Caco-2 (cell line): ENCODE data around the gene GALNT18. TPM values are rescaled to one million over a fixed set of nuclear protein-coding genes. Genes with fewer than 3 reads are reported as not detected.

ENCODE experiments used
- BruUV-seq: library from RNA; stranded (reverse); fragments of 400-500 nt; replicated peaks from 2 replicates; lab custom pipeline; 2021; lab: Mats Ljungman, UMichigan
- CTCF ChIA-PET: fragments of 300-600 bp; sonication (Branson Sonifier 250); formaldehyde crosslinking; loops from one replicate; lab custom pipeline; 2022; ENCODE audit warnings: antibody characterized with exemption; lab: Charles Lee
- POLR2A ChIA-PET: fragments of 300-600 bp; sonication (Branson Sonifier 250); formaldehyde crosslinking; loops from one replicate; lab custom pipeline; 2022; ENCODE audit warnings: antibody characterized with exemption; lab: Charles Lee
- DNase-seq, 2 experiments: peaks; one replicate each; pipeline versions ENCODE4 v3.0.0 to v3.0.0-alpha.2; 2020 to 2022
- H3K27me3 ChIP-seq: replicated peaks from 2 replicates; pipeline ENCODE4 v1.6.0; 2011; ENCODE audit warnings: low read length; ENCODE audit not compliant: control insufficient read depth, insufficient read depth
- H3K36me3 ChIP-seq: 2 replicates; pipeline ENCODE4 v1.5.1; 2011; ENCODE audit warnings: low read length; ENCODE audit not compliant: control insufficient read depth, insufficient read depth
- H3K4me1 ChIP-seq: fragments of 250-450 bp; sonication (Bioruptor Pico); 2 replicates; pipeline ENCODE4 v1.5.1; 2020; ENCODE audit warnings: mild to moderate bottlenecking
- H3K4me3 ChIP-seq: 2 replicates; pipeline ENCODE4 v1.5.1; 2011; ENCODE audit warnings: low read depth, mild to moderate bottlenecking, control low read depth, low read length
- H3K9me3 ChIP-seq: fragments of 250-450 bp; sonication (Bioruptor Pico); 2 replicates; pipeline ENCODE4 v1.5.1; 2020; ENCODE audit warnings: mild to moderate bottlenecking, moderate library complexity
- H3K27ac Mint-ChIP-seq: one replicate; pipeline ENCODE4 v1.8.0; 2022; ENCODE audit warnings: mixed read lengths; ENCODE audit not compliant: unreplicated experiment
- H3K27me3 Mint-ChIP-seq: one replicate; pipeline ENCODE4 v1.8.0; 2022; ENCODE audit warnings: mixed read lengths; ENCODE audit not compliant: insufficient read depth, unreplicated experiment
- H3K36me3 Mint-ChIP-seq: one replicate; pipeline ENCODE4 v1.8.0; 2022; ENCODE audit warnings: mild to moderate bottlenecking, mixed read lengths; ENCODE audit not compliant: insufficient read depth, unreplicated experiment
- H3K4me1 Mint-ChIP-seq: one replicate; pipeline ENCODE4 v1.8.0; 2022; ENCODE audit warnings: low read depth, mixed read lengths; ENCODE audit not compliant: unreplicated experiment
- H3K4me3 Mint-ChIP-seq: one replicate; pipeline ENCODE4 v1.8.0; 2022; ENCODE audit warnings: mild to moderate bottlenecking, moderate library complexity, mixed read lengths; ENCODE audit not compliant: unreplicated experiment
- H3K9me3 Mint-ChIP-seq: one replicate; pipeline ENCODE4 v1.8.0; 2022; ENCODE audit warnings: mixed read lengths; ENCODE audit not compliant: unreplicated experiment
- intact Hi-C: fragments of 100-400 bp; cut with micrococcal nuclease; formaldehyde crosslinking; loops from one replicate; pipeline ENCODE4 v1.10.0; 2022; ENCODE audit not compliant: unreplicated experiment
- total RNA-seq: library from RNA; stranded (reverse); gene quantifications from 2 replicates; pipeline ENCODE4 v1.2.3, GENCODE V29; 2022
- TF ChIP-seq, protein P1 (sequence below), 2 experiments: fragments of 200-600 bp in 1 of 2; IDR thresholded peaks; 1 replicate in 1 of 2; 2 replicates in 1 of 2; pipeline versions ENCODE4 v1.5.1 to v1.8.0; 2011 to 2022; ENCODE audit warnings: antibody characterized with exemption in 1 of 2, control low read depth in 1 of 2, inconsistent platforms in 1 of 2, low read depth in 1 of 2, low read length in 1 of 2, mild to moderate bottlenecking in 1 of 2, moderate library complexity in 1 of 2; ENCODE audit not compliant: insufficient read depth in 1 of 2, severe bottlenecking in 1 of 2, unreplicated experiment in 1 of 2

The GALNT18 gene
- total RNA-seq, 1 experiment from 2014 or later = 0.43 TPM

- Histone ChIP-seq H3K36me3 (no peaks in the 10 kb centered on the region), H3K4me3 (no peak overlapping the region), H3K9me3 (no peaks in the 10 kb centered on the region), H3K4me1 (no peaks in the 10 kb centered on the region), H3K27me3 (no peaks in the 10 kb centered on the region; the same call in 1 of the 2 replicates)
- intact Hi-C loops = no loop called here
- peaks cover 18% of the 10 kb centered on the region for H3K27me3 Mint-ChIP-seq
- TF ChIP-seq, protein P1, sequence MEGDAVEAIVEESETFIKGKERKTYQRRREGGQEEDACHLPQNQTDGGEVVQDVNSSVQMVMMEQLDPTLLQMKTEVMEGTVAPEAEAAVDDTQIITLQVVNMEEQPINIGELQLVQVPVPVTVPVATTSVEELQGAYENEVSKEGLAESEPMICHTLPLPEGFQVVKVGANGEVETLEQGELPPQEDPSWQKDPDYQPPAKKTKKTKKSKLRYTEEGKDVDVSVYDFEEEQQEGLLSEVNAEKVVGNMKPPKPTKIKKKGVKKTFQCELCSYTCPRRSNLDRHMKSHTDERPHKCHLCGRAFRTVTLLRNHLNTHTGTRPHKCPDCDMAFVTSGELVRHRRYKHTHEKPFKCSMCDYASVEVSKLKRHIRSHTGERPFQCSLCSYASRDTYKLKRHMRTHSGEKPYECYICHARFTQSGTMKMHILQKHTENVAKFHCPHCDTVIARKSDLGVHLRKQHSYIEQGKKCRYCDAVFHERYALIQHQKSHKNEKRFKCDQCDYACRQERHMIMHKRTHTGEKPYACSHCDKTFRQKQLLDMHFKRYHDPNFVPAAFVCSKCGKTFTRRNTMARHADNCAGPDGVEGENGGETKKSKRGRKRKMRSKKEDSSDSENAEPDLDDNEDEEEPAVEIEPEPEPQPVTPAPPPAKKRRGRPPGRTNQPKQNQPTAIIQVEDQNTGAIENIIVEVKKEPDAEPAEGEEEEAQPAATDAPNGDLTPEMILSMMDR (IDR thresholded peaks at IDR 0.05; ENCODE audit: insufficient read depth in 1 of 2, low read depth in 1 of 2, low read length in 1 of 2, severe bottlenecking in 1 of 2, unreplicated experiment in 1 of 2) = no peak
- no peak overlapping the region for H3K4me3 Mint-ChIP-seq
- H3K9me3 Mint-ChIP-seq = no peaks in the 10 kb centered on the region
- no peaks in the 10 kb centered on the region for H3K36me3 Mint-ChIP-seq
- H3K4me1 Mint-ChIP-seq = no peaks in the 10 kb centered on the region
- CTCF ChIA-PET = no interaction called here
- POLR2A ChIA-PET = no interaction called here
- BruUV-seq = no TSS peak
- no peak overlapping the region for H3K27ac Mint-ChIP-seq
- DNase-seq = no peak
These were observed 139.1 kb downstream of the GALNT18 start for GRCh38 chr11:11482730-11483129.

DNA sequence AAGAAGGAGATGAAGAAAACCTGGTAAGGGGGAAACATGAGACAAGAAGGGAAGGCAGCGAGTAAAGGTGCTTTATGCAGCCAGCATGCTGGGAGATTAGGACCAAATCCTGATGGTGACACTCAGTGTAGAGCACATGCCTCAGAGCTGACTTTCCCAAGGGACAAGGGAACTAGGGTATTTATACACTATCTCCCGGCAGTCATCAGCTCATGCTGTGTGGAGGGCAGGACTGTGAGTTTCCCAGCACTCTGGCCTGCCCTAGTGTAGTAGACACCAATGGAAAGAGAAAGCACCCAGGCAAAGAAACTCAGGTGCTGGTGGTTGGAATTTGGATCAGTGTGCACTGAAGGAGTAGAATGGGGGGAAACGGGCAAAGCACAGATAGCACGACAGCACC, 140.4 kb downstream of the GALNT18 start:
- no TSS peak for BruUV-seq
- TF ChIP-seq, protein P1 (IDR thresholded peaks at IDR 0.05; ENCODE audit: insufficient read depth in 1 of 2, low read depth in 1 of 2, low read length in 1 of 2, severe bottlenecking in 1 of 2, unreplicated experiment in 1 of 2) = no peak
- POLR2A ChIA-PET = interaction anchor here (0.6 kb wide), 1 partner anchor 152 kb away, joined by 3 read pairs; no protein-coding TSS in a partner anchor
- no peaks in the 10 kb centered on the region; the same call in 1 of the 2 replicates for H3K27me3 ChIP-seq
- no peaks in the 10 kb centered on the region for H3K9me3 Mint-ChIP-seq
- no peak overlapping the region for H3K4me3 ChIP-seq
- DNase-seq = no peak
- no peak overlapping the region for H3K4me3 Mint-ChIP-seq
- no peaks in the 10 kb centered on the region for H3K36me3 Mint-ChIP-seq
- CTCF ChIA-PET = no interaction called here
- H3K36me3 ChIP-seq = no peaks in the 10 kb centered on the region
- no peaks in the 10 kb centered on the region for H3K4me1 Mint-ChIP-seq
- intact Hi-C loops = no loop called here
- no peak overlapping the region for H3K27ac Mint-ChIP-seq
- peaks cover 18% of the 10 kb centered on the region for H3K27me3 Mint-ChIP-seq
- no peaks in the 10 kb centered on the region for H3K9me3 ChIP-seq
- H3K4me1 ChIP-seq = no peaks in the 10 kb centered on the region

DNA sequence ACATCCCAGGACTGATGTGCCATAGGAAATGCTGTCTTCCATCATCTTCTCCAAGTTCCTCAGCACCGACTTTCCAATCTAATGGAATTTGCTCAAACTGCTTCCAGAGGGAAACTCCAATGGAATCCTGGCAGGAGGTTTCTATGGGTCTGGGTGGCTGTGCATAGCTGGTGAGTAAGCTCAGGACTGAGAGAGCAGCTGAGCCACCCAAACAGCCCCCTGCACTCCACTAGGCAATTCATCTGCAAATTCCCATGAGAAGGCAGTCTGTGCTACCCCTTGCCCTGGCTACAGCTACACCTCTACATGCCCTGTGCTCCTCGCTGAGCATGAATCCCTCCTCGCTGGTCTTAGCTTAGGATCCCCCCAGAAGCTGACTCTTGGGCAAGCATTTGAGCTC, 140.8 kb downstream of the GALNT18 start:
- no peak for DNase-seq
- H3K4me3 Mint-ChIP-seq = no peak overlapping the region
- CTCF ChIA-PET = no interaction called here
- Histone ChIP-seq H3K36me3 (no peaks in the 10 kb centered on the region), H3K4me3 (no peak overlapping the region), H3K27me3 (no peaks in the 10 kb centered on the region; the same call in 1 of the 2 replicates), H3K4me1 (no peaks in the 10 kb centered on the region), H3K9me3 (no peaks in the 10 kb centered on the region)
- TF ChIP-seq, protein P1 (IDR thresholded peaks at IDR 0.05; ENCODE audit: insufficient read depth in 1 of 2, low read depth in 1 of 2, low read length in 1 of 2, severe bottlenecking in 1 of 2, unreplicated experiment in 1 of 2) = no peak
- H3K4me1 Mint-ChIP-seq = no peaks in the 10 kb centered on the region
- no peaks in the 10 kb centered on the region for H3K9me3 Mint-ChIP-seq
- no peak overlapping the region for H3K27ac Mint-ChIP-seq
- POLR2A ChIA-PET = no interaction called here
- BruUV-seq = no TSS peak
- intact Hi-C loops = no loop called here
- peaks cover 16% of the 10 kb centered on the region for H3K27me3 Mint-ChIP-seq
- H3K36me3 Mint-ChIP-seq = no peaks in the 10 kb centered on the region
